HepG2 (cell line): ENCODE results near the gene PTPRN. TPM values are rescaled to one million over a fixed set of nuclear protein-coding genes. Genes with fewer than 3 reads are reported as not detected.

Experiments used
- AGO2 ChIP-seq: fragments of 200-400 bp; formaldehyde crosslinking; optimal IDR thresholded peaks from 2 replicates; pipeline ENCODE3; 2017; ENCODE audit warnings: mild to moderate bottlenecking, low read depth, low read length, moderate library complexity
- CTCF ChIP-seq: sonication (generic); formaldehyde crosslinking; IDR thresholded peaks from 2 replicates; pipeline ENCODE4 v1.5.0; 2020; ENCODE audit warnings: mild to moderate bottlenecking, missing genetic modification reagents, moderate library complexity
- FOXP1 ChIP-seq, 2 experiments: fragments of 450-650 bp in 1 of 2; IDR thresholded peaks; 2 replicates each; pipeline ENCODE4 v1.6.1; 2017 to 2018; ENCODE audit warnings: antibody characterized with exemption in 1 of 2
- JUND ChIP-seq: sonication (generic); formaldehyde crosslinking; IDR thresholded peaks from 2 replicates; pipeline ENCODE4 v1.8.0; 2022; ENCODE audit warnings: mild to moderate bottlenecking, missing genetic modification reagents
- KDM5A ChIP-seq: fragments of 200-600 bp; sonication (generic); IDR thresholded peaks from 2 replicates; pipeline ENCODE4 v1.7.0; 2018; ENCODE audit warnings: antibody characterized with exemption, mild to moderate bottlenecking, low read length, borderline replicate concordance
- NFE2L2 ChIP-seq: fragments of 150-350 bp; IDR thresholded peaks from 2 replicates; pipeline ENCODE4 v1.6.1; 2014; ENCODE audit warnings: low read length
- NFKBIZ ChIP-seq: IDR thresholded peaks from 2 replicates; pipeline ENCODE4 v1.6.1; 2018; ENCODE audit warnings: missing genetic modification reagents, missing compliant biosample characterization
- RFX1 ChIP-seq: fragments of 450-650 bp; IDR thresholded peaks from 2 replicates; pipeline ENCODE4 v1.6.1; 2017
- SOX5 ChIP-seq: IDR thresholded peaks from 2 replicates; pipeline ENCODE4 v1.6.1; 2016; ENCODE audit warnings: borderline replicate concordance
- ZFP91 ChIP-seq: sonication (generic); formaldehyde crosslinking; IDR thresholded peaks from 2 replicates; pipeline ENCODE4 v1.9.0; 2022; ENCODE audit warnings: missing genetic modification reagents, mild to moderate bottlenecking, borderline replicate concordance
- ZNF510 ChIP-seq: sonication (generic); formaldehyde crosslinking; IDR thresholded peaks from 2 replicates; pipeline ENCODE4 v1.4.0; 2020; ENCODE audit warnings: low read depth, mild to moderate bottlenecking, missing genetic modification reagents
- ZNF556 ChIP-seq: sonication (generic); formaldehyde crosslinking; IDR thresholded peaks from 2 replicates; pipeline ENCODE4 v1.4.0; 2020; ENCODE audit warnings: mild to moderate bottlenecking, missing genetic modification reagents, borderline replicate concordance
- ZNF558 ChIP-seq: sonication (generic); formaldehyde crosslinking; IDR thresholded peaks from 2 replicates; pipeline ENCODE4 v1.9.0; 2022; ENCODE audit warnings: mild to moderate bottlenecking, missing genetic modification reagents, borderline replicate concordance
- ZNF639 ChIP-seq: conservative IDR thresholded peaks from 2 replicates; pipeline ENCODE4 v1.6.1; 2018; ENCODE audit warnings: missing genetic modification reagents
- polyA plus RNA-seq, 8 experiments: library from polyadenylated mRNA; depleted of rRNA in 3 of 8; stranded (reverse) in 7 of 8; unstranded in 1 of 8; fragments of >200 nt; fragmentation: Illumina TruSeq in 4 of 8; extraction: Trizol in 4 of 8; gene quantifications; 2 replicates each; pipeline versions ENCODE4 v1.2.1 to v1.2.3, GENCODE V29; 2011 to 2016; ENCODE audit warnings: low read depth in 4 of 8, missing spikeins in 1 of 8, mixed read lengths in 1 of 8; ENCODE audit not compliant: insufficient read depth in 1 of 8
- total RNA-seq, 5 experiments: library from RNA; depleted of rRNA; stranded (reverse); fragments of >200 nt; fragmentation: Illumina TruSeq; extraction: Trizol; gene quantifications; 2 replicates each; pipeline ENCODE4 v1.2.3, GENCODE V29; 2016; ENCODE audit warnings: low read depth in 1 of 5
- TF ChIP-seq, protein P1 (sequence below): sonication (generic); formaldehyde crosslinking; IDR thresholded peaks from 2 replicates; pipeline ENCODE4 v1.4.0; 2020; ENCODE audit warnings: missing genetic modification reagents
- TF ChIP-seq, protein P2 (sequence below): sonication (generic); formaldehyde crosslinking; IDR thresholded peaks from 2 replicates; pipeline ENCODE4 v1.5.0; 2020; ENCODE audit warnings: mild to moderate bottlenecking, missing genetic modification reagents

PTPRN gene
- total and polyA plus RNA-seq, 2 of the 13 experiments (the other 11 are each of a cell fraction or from before 2014, with no cell fraction given), result 0.26 TPM; not detected in 1

GRCh38 chr2:219308142-219309101 lies 779 bp downstream of the PTPRN start (continued):
- 0 out of 2 replicates have a peak, but pooled peaks have one; percentile 34 for TF ChIP-seq ZFP91 (CRISPR knock-in tag)
- TF ChIP-seq, protein P1, sequence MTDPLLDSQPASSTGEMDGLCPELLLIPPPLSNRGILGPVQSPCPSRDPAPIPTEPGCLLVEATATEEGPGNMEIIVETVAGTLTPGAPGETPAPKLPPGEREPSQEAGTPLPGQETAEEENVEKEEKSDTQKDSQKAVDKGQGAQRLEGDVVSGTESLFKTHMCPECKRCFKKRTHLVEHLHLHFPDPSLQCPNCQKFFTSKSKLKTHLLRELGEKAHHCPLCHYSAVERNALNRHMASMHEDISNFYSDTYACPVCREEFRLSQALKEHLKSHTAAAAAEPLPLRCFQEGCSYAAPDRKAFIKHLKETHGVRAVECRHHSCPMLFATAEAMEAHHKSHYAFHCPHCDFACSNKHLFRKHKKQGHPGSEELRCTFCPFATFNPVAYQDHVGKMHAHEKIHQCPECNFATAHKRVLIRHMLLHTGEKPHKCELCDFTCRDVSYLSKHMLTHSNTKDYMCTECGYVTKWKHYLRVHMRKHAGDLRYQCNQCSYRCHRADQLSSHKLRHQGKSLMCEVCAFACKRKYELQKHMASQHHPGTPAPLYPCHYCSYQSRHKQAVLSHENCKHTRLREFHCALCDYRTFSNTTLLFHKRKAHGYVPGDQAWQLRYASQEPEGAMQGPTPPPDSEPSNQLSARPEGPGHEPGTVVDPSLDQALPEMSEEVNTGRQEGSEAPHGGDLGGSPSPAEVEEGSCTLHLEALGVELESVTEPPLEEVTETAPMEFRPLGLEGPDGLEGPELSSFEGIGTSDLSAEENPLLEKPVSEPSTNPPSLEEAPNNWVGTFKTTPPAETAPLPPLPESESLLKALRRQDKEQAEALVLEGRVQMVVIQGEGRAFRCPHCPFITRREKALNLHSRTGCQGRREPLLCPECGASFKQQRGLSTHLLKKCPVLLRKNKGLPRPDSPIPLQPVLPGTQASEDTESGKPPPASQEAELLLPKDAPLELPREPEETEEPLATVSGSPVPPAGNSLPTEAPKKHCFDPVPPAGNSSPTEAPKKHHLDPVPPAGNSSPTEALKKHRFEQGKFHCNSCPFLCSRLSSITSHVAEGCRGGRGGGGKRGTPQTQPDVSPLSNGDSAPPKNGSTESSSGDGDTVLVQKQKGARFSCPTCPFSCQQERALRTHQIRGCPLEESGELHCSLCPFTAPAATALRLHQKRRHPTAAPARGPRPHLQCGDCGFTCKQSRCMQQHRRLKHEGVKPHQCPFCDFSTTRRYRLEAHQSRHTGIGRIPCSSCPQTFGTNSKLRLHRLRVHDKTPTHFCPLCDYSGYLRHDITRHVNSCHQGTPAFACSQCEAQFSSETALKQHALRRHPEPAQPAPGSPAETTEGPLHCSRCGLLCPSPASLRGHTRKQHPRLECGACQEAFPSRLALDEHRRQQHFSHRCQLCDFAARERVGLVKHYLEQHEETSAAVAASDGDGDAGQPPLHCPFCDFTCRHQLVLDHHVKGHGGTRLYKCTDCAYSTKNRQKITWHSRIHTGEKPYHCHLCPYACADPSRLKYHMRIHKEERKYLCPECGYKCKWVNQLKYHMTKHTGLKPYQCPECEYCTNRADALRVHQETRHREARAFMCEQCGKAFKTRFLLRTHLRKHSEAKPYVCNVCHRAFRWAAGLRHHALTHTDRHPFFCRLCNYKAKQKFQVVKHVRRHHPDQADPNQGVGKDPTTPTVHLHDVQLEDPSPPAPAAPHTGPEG (CRISPR knock-in tag), result peak; percentile 93
- 0 out of 2 replicates have a peak, but pooled peaks have one; percentile 69 for TF ChIP-seq ZNF510 (CRISPR knock-in tag)
- TF ChIP-seq, protein P2, sequence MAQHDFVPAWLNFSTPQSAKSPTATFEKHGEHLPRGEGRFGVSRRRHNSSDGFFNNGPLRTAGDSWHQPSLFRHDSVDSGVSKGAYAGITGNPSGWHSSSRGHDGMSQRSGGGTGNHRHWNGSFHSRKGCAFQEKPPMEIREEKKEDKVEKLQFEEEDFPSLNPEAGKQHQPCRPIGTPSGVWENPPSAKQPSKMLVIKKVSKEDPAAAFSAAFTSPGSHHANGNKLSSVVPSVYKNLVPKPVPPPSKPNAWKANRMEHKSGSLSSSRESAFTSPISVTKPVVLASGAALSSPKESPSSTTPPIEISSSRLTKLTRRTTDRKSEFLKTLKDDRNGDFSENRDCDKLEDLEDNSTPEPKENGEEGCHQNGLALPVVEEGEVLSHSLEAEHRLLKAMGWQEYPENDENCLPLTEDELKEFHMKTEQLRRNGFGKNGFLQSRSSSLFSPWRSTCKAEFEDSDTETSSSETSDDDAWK (CRISPR knock-in tag), result no peak
- no peak for TF ChIP-seq FOXP1 (IDR thresholded peaks at IDR 0.05)
- no peak for TF ChIP-seq FOXP1 (CRISPR knock-in tag; IDR thresholded peaks at IDR 0.05)
- peak; percentile 51; the same call in 1 of the 2 replicates for TF ChIP-seq ZNF556 (CRISPR knock-in tag)
- TF ChIP-seq NFKBIZ (CRISPR knock-in tag), result peak; percentile 96
- TF ChIP-seq CTCF (CRISPR knock-in tag), result peak; percentile 33
- TF ChIP-seq ZNF558 (CRISPR knock-in tag), result peak; percentile 98; the same call in 1 of the 2 replicates
- TF ChIP-seq RFX1, result no peak
- TF ChIP-seq KDM5A, result no peak
- no peak for TF ChIP-seq JUND (CRISPR knock-in tag)
- TF ChIP-seq ZNF639 (CRISPR knock-in tag), result peak; percentile 85; the same call in 1 of the 2 replicates
- no peak for TF ChIP-seq NFE2L2
- TF ChIP-seq SOX5, result peak; percentile 63; the same call in 1 of the 2 replicates
- TF ChIP-seq AGO2, result no peak
